ENCODE data around the gene PRPH2.

GRCh38 chr6:42727627-42728026 lies 5.2 kb upstream of the PRPH2 start:
- no peak for TF ChIP-seq CTCF (IDR thresholded peaks at IDR 0.05; ENCODE audit: poor library complexity)
- no peak for TF ChIP-seq EZH2phosphoT487 (IDR thresholded peaks at IDR 0.05; ENCODE audit: low read depth, severe bottlenecking, unreplicated experiment)
